ENCODE data around the gene DDIAS. TPM values are rescaled to one million over a fixed set of nuclear protein-coding genes. Genes with fewer than 3 reads are reported as not detected.
A peak's percentile ranks its signal among the peaks of the same experiment; 100 is the strongest.

Gene DDIAS
- polyA plus RNA-seq, 1 experiment = 2.9 TPM

GRCh38 chr11:82895437-82896091, 6.0 kb upstream of the DDIAS start:
- no peak overlapping the region for H3K27ac ChIP-seq (ENCODE audit: low read depth, low read length)
- POLR2A ChIA-PET = no interaction called here
- H3K4me3 ChIP-seq (ENCODE audit: low read depth, low read length) = no peak overlapping the region
- no peak for DNase-seq (ENCODE audit: low read depth, low spot score)
- no peaks in the 10 kb centered on the region for H3K27me3 ChIP-seq (ENCODE audit: control insufficient read depth, insufficient read depth, low read length)
- H3K9me3 ChIP-seq (ENCODE audit: control insufficient read depth, insufficient read depth, low read length) = no peaks in the 10 kb centered on the region
- CTCF ChIA-PET = interaction anchor here (1.1 to 4.6 kb wide), 2 partner anchors 27 to 28 kb away, joined by 4 to 21 read pairs; no protein-coding TSS in a partner anchor
- TF ChIP-seq CTCF (IDR thresholded peaks at IDR 0.05; ENCODE audit: low read depth, low read length) = no peak

- Histone ChIP-seq H3K4me3 (ENCODE audit: low read depth, low read length) (no peak overlapping the region), H3K9me3 (ENCODE audit: control insufficient read depth, insufficient read depth, low read length) (no peaks in the 10 kb centered on the region), H3K27ac (ENCODE audit: low read depth, low read length) (no peak overlapping the region), H3K27me3 (ENCODE audit: control insufficient read depth, insufficient read depth, low read length) (no peaks in the 10 kb centered on the region)
- ChIA-PET CTCF (interaction anchor here (1.1 to 4.6 kb wide), 2 partner anchors 28 to 29 kb away, joined by 4 to 21 read pairs; no protein-coding TSS in a partner anchor), POLR2A (no interaction called here)
- no peak for DNase-seq (ENCODE audit: low read depth, low spot score)
- no peak for TF ChIP-seq CTCF (IDR thresholded peaks at IDR 0.05; ENCODE audit: low read depth, low read length)
Measured at GRCh38 chr11:82896183-82896582, 5.4 kb upstream of the DDIAS start.

- Histone ChIP-seq H3K27ac (ENCODE audit: low read depth, low read length) (no peak overlapping the region), H3K9me3 (ENCODE audit: control insufficient read depth, insufficient read depth, low read length) (no peaks in the 10 kb centered on the region), H3K27me3 (ENCODE audit: control insufficient read depth, insufficient read depth, low read length) (no peaks in the 10 kb centered on the region), H3K4me3 (ENCODE audit: low read depth, low read length) (no peak overlapping the region)
- no peak for TF ChIP-seq CTCF (IDR thresholded peaks at IDR 0.05; ENCODE audit: low read depth, low read length)
- ChIA-PET CTCF (interaction anchor here (1.5 to 5.6 kb wide), 2 partner anchors 31 to 122 kb away, joined by 4 to 46 read pairs; no protein-coding TSS in a partner anchor), POLR2A (no interaction called here)
- no peak for DNase-seq (ENCODE audit: low read depth, low spot score)
Measured at GRCh38 chr11:82898241-82898640, 3.3 kb upstream of the DDIAS start.

- no peak overlapping the region for H3K27ac ChIP-seq (ENCODE audit: low read depth, low read length)
- ChIA-PET POLR2A (no interaction called here), CTCF (interaction anchor here (1.1 to 5.6 kb wide), 4 partner anchors 28 to 920 kb away, joined by 3 to 46 read pairs (median 7); no protein-coding TSS in a partner anchor)
- DNase-seq (ENCODE audit: low read depth, low spot score) = no peak
- H3K27me3 ChIP-seq (ENCODE audit: control insufficient read depth, insufficient read depth, low read length) = no peaks in the 10 kb centered on the region
- H3K4me3 ChIP-seq (ENCODE audit: low read depth, low read length) = peak overlapping the region; percentile 87
- TF ChIP-seq CTCF (IDR thresholded peaks at IDR 0.05; ENCODE audit: low read depth, low read length) = no peak
- no peaks in the 10 kb centered on the region for H3K9me3 ChIP-seq (ENCODE audit: control insufficient read depth, insufficient read depth, low read length)
Measured at GRCh38 chr11:82899186-82899820, 2.2 kb upstream of the DDIAS start.

- Histone ChIP-seq H3K27ac (ENCODE audit: low read depth, low read length) (peak overlapping the region; percentile 48), H3K9me3 (ENCODE audit: control insufficient read depth, insufficient read depth, low read length) (no peaks in the 10 kb centered on the region), H3K27me3 (ENCODE audit: control insufficient read depth, insufficient read depth, low read length) (no peaks in the 10 kb centered on the region), H3K4me3 (ENCODE audit: low read depth, low read length) (peak overlapping the region; percentile 87)
- no peak for DNase-seq (ENCODE audit: low read depth, low spot score)
- ChIA-PET CTCF (interaction anchor here (0.6 to 5.6 kb wide), 6 partner anchors 14 to 920 kb away, joined by 3 to 46 read pairs (median 5); no protein-coding TSS in a partner anchor), POLR2A (interaction anchor here (0.9 to 2.1 kb wide), 2 partner anchors 257 to 386 kb away, joined by 4 to 22 read pairs; partner anchors contain the start of genes CCDC90B and PCF11)
- TF ChIP-seq CTCF (IDR thresholded peaks at IDR 0.05; ENCODE audit: low read depth, low read length) = no peak
Measured at GRCh38 chr11:82899957-82900276, 1.6 kb upstream of the DDIAS start.

All from AG04450 (cell line).